ENCODE results near the gene DCUN1D1.

Gene DCUN1D1

DNA sequence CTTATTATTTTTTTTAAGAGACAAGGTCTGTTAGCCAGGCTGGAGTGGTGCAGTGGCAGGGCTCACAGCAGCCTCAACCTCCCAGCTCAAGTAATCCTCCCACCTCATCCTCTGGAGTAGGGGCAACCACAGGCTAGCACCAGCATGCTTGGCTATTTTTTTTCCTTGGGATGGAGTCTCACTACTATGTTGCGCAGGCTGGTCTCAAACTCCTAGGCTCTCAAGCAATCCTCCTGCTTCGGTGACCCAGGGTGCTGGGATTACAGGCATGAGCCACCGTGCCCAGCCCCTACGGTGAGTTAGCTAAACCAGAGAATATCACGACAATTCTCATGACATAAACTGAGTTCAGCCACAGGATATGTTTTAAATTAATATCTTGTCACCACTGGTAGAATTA is 2.0 kb downstream of the DCUN1D1 start:
- in situ Hi-C loops (cut with MboI; ENCODE audit: low pct_unique_long_range_greater_than_20kb, low sequenced_read_pairs): no loop called here
- no peak for DNase-seq

DNA sequence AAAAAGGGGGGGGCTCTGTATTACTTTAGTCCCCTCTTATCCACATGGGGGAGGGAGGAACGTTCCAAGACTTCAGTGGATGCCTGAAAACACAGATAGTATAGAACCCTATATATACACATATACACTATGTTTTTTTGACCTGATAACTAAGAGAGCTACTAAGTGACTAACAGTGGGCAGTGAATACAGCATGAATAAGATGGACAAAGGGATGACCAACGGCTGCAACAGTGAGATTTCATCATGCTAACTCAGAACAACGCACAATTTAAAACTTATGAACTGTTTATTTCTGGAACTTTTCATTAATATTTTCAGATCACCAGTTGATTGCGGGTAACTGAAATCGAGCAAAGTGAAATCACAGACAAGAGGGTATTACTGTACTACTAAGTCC is 7.3 kb downstream of the DCUN1D1 start:
- in situ Hi-C loops (cut with MboI; ENCODE audit: low pct_unique_long_range_greater_than_20kb, low sequenced_read_pairs): no loop called here
- no peak for DNase-seq

DNA sequence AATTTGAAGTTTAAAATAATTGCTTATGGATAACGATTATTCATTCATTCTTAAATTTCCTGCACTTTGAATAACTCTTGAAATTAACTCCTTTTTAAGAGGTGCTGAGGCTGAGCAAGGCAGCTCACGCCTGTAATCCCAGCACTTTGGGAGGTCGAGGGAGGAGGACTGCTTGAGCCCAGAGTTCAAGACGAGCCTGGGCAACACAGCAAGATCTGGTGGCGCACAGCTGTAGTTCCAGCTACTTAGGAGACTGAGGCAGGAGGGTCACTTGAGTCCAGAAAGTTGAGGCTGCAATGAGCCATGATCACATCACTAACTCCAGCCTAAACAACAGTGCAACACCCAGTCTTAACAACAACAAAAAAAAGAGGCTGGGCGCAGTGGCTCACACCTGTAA is 8.0 kb downstream of the DCUN1D1 start:
- in situ Hi-C loops (cut with MboI; ENCODE audit: low pct_unique_long_range_greater_than_20kb, low sequenced_read_pairs): no loop called here
- DNase-seq: no peak

DNA sequence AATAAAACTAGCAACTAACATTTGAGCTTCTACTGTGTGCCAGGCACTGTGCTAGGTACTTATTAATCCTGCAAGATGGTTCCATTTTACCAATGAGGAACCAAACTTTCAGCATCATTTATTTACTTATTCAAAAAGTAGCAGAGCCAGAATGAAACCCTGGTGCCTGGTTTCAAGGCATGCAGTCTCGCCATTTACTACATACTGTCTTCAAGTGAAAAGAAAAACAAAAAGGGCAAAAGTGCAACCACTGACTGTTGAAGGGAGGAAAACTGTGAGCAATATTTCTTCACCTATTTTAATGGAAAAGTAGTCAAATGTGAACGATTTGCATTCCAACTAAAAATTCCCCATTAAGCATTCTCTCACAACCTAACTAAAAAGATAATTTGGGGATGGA is 8.7 kb downstream of the DCUN1D1 start:
- in situ Hi-C loops (cut with MboI; ENCODE audit: low pct_unique_long_range_greater_than_20kb, low sequenced_read_pairs): no loop called here

DNA sequence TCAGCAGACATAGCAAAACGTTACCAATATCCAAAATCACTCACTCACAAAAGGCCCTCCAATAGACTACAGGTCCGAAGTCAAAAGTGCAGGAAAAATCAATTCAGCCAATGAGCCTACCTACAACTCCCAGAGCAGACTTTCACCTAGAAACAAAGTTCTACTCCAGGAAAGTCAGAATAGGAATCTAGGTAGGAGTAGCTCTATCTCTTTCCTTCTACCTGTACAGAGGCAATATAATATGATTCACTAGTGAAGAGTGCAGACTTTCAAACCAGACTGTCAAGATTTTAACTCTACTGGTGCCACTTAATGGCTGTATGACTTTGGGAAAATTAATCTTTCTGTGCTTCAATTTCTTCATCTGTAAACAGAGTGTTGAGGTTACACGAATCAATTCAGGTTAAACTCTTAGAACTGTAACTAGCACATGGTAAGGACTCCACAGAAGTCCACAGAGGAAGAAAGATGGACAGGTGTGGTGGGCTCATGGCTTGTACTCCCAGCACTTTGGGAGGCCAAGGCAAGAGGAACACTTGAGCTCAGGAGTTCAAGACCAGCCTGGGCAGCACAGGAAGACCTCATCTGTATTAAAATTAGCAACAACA is 9.4 kb downstream of the DCUN1D1 start:
- no peak for DNase-seq
- in situ Hi-C loops (cut with MboI; ENCODE audit: low pct_unique_long_range_greater_than_20kb, low sequenced_read_pairs): no loop called here

More for the DNA sequence above, 8.7 kb downstream of the DCUN1D1 start:
- no peak for DNase-seq

DNA sequence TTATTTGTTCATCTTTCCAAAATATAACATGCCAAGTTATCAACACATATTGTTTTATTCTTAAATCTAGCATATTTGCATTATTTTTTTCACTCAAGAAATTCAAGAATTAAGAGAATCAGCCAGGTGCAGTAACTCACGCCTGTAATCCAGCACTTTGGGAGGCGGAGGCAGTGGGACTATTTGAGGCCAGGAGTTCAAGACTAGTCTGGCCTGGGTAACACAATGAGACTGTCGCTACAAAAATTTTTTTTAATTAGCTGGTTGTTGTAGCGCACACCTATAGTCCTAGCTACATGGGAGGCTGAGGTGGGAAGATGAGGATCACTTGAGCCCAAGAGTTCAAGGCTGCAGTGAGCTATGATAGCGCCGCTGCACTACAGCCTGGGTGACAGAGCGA is 10.5 kb downstream of the DCUN1D1 start:
- no peak for DNase-seq
- in situ Hi-C loops (cut with MboI; ENCODE audit: low pct_unique_long_range_greater_than_20kb, low sequenced_read_pairs): no loop called here

DNA sequence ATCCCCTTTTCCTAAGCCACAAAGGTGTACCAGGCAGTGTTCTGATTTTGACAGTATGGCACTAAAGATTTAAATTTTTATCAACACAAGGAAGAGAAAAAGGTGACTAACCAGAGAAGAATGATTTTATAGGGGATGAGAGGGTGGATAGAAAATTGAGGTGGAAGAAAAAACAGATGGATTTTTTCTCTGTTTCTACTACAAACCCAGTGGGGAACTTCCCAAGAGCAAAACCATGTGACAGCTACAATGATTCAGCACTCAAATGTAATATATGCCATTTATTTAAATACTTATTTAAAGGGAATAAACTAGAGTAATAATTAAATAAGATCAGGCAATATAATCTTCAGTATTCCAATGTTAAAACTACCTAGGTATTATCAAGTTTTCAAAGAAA is 11.1 kb downstream of the DCUN1D1 start:
- in situ Hi-C loops (cut with MboI; ENCODE audit: low pct_unique_long_range_greater_than_20kb, low sequenced_read_pairs): no loop called here
- DNase-seq: no peak

DNA sequence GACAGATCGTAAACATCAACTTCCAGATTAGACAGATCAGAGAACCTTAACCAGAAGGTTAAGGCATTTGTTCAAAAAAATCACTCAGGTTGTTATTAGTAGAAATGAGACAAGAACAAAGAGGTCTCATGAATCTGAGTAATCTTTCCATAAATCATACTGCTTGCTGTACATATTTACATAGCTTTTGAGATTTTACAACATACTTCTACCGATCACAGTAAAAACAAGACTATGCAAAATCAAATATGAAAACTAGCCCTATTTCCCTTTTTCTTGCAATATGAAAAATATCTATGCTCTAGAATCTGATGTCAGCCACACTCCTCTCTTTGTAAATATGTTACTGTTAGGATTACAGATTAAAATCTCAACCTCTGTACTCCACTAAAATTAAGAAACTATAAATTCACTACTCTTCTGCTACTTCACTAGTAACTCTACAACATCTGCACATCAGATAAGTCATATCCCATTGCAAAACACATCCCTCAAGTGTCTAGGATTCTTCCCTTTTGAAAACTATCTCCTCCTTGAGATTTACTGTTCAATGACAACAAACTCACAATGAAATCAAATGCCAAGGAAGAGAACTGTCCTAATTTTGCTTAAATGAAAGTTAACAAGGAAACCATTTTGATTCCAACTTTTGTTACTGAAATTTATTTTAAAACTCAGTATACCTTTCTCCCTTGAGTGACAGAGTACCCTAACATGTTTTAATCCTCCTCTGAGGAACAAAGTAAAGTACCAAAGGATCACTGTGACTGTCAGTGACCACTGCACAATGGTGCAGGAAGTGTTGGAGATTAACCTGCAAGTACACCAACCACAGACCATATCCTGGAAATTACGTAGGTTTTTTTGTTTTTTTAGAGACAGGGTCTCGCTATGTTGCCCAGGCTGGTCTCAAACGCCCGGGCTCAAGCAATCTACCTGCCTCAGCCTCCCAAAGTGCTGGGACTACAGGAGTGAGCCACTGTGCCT is 12.8 kb downstream of the DCUN1D1 start:
- in situ Hi-C loops (cut with MboI; ENCODE audit: low pct_unique_long_range_greater_than_20kb, low sequenced_read_pairs): no loop called here
- DNase-seq: peak; percentile 35

DNA sequence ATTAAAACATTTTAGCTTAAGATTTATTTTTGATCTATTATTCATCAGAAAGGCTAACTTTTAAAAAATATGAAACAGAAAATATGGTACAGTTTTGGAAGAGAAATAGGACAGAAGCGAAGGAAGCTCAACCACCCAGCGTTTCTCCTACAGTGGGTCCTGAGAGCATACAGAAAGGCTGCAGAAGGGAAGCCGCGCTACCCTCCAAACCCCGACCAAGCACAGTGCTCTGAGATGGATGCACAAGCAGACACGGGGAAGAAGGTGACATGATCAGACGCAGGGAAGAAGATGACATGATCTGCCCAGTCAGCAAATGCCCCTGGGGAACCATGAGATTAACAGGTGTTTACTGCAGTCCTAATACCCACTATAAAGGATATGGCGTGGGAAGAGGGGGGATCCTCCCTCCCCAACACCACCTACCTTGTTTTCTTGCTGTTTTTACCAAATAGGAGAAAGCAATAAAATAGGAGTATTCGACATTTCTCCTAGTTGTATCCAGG is 14.4 kb downstream of the DCUN1D1 start:
- DNase-seq: no peak
- in situ Hi-C loops (cut with MboI; ENCODE audit: low pct_unique_long_range_greater_than_20kb, low sequenced_read_pairs): no loop called here

DNA sequence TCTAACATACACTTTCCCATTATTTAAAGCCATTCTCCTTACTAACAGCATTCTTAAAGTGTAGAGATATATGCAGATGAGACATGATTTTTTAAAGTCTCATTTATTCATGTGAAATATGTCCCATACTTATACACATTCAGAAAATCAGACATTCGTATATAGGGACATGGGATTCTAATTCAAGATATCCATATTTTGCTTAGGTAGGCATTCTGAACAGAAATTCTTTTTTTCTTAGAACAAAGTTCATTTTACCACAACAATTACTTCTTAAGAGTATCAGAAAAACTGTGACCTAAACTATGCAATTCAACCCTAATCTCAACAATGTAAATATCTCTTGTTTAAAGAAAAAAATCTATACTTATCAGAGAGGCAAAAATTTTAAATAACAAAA is 16.2 kb downstream of the DCUN1D1 start:
- DNase-seq: no peak
- in situ Hi-C loops (cut with MboI; ENCODE audit: low pct_unique_long_range_greater_than_20kb, low sequenced_read_pairs): no loop called here

DNA sequence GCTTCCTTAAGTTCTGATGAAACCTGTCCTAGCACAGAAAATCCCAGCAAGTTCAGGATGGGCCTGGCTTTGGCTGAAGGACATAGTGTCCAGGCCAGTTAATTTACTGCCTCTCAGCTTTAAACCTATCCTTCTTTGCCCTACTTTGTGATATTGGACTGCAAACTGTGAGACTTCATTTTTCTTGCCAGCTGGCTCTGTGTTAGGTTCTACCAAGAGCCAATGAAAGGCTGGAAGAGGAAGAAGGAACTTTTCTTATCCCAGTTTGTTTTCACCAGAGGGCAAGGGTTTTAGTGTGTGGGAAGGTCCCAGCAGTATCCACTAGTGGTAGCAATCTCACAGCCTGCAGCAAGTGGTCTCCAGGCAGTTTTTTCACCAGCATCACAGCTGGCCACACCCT is 18.2 kb downstream of the DCUN1D1 start:
- in situ Hi-C loops (cut with MboI; ENCODE audit: low pct_unique_long_range_greater_than_20kb, low sequenced_read_pairs): no loop called here
- DNase-seq: no peak

DNA sequence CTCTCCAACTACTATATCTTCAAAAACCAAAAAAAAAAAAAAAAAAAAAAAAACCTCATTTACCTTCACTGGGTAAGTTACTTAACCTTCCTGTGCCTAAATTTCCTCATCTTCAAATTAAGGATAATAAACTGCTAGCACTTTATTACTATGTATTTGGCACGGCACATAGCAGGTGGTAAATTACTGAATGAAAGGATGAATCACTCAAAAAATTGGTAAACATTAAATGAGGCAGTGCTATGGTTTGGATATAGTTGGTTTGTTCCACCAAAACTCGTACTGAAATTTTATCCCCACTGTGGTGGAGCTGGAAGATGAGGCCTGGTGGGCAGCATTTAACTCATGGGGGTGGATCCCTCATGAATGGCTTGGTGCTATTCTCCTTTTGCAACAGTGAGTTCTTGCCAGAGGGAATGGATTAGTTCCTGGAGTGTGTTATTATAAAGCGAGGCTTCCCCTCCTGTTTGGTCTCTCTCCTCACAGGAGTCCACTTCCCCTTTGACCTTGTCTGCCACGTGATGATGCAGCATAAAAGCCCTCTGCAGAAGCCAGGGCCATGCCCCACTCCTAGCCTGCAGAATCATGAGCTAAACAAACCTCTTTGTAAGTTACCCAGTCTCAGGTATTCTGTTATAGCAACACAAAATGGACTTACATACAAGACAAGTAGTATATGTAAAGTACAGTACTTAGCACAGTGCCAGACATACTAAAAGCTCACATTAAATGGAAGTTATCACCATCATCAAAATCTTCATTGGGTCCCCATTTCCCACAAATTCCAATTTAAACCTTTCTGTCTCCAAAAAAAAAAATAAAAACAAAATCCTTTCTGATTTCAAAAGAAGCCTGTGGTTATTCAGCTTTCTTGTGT is 20.6 kb downstream of the DCUN1D1 start:
- in situ Hi-C loops (cut with MboI; ENCODE audit: low pct_unique_long_range_greater_than_20kb, low sequenced_read_pairs): no loop called here
- DNase-seq: peak; percentile 50

DNA sequence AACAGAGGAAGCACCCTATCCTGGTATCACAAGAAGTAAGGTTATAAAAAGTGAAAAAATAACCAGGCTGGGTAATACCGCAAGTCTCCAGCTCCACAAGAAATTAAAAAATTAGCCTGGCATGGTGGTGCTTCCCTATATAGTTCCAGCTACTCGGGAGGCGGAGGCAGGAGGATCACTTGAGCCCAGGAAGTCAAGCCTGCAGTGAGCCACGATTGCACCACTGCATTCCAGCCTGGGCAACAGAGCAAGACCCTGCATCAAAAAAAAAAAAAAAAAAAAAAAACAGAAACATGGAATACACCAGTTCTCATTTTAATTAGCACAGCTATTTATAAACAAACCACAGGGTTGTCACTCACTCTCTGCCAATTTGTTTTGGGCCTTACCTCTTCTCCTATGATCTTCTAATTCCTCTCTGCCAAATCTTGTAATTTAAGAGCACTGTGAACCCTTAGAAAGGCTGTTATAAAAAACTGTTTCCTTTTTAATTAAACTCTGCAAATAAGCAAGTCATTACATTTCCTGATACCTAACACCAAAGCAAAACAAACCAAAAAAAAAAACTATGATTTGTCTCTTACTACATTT is 22.6 kb downstream of the DCUN1D1 start:
- in situ Hi-C loops (cut with MboI; ENCODE audit: low pct_unique_long_range_greater_than_20kb, low sequenced_read_pairs): no loop called here
- DNase-seq: no peak

DNA sequence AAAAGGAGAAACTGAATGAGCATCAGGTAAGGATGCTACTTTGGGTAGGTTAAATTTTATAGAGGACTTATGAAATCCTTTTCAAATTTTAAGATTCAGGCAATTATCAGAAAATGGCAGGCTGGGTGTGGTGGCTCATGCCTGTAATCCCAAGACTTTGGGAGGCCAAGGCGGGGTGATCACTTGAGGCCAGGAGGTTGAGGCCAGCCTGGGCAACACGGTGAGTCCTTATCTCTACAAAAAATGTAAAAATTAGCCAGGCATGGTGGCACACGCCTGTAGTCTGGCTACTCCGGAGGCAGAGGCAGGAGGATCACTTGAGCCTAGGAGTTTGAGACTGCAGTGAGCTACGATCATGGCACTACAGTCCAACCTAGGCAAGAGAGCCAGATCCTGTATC is 23.1 kb downstream of the DCUN1D1 start:
- no peak for DNase-seq
- in situ Hi-C loops (cut with MboI; ENCODE audit: low pct_unique_long_range_greater_than_20kb, low sequenced_read_pairs): no loop called here

DNA sequence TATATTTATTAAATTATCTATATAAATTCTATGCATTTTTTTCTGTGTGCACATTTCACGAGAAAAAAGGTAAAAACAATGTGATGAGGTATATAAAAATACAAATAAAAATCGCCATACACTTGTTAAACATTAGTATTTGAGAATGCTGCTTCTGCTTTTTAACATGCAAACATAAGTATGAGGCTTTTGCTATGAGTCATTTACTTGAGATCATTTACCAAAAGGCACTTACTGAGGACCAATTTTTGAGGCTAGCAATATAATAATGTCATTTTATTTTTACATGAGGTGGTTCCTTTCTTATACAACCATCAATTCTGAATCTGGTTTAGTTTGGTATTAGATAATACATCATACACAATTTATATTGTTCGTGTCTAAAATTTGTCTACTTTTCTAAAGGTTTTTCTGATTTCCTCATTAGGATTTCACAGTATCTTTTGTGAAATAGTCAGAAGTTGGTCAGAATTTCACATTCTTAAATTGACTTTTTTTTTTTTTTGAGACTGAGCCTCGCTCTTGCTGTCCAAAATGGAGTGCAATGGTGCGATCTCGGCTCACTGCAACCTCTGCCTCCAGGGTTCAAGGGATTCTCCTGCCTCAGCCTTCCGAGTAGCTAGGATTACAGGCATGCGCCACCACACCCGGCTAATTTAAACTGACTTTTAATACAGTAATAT is 25.6 kb downstream of the DCUN1D1 start:
- in situ Hi-C loops (cut with MboI; ENCODE audit: low pct_unique_long_range_greater_than_20kb, low sequenced_read_pairs): no loop called here
- DNase-seq: no peak

DNA sequence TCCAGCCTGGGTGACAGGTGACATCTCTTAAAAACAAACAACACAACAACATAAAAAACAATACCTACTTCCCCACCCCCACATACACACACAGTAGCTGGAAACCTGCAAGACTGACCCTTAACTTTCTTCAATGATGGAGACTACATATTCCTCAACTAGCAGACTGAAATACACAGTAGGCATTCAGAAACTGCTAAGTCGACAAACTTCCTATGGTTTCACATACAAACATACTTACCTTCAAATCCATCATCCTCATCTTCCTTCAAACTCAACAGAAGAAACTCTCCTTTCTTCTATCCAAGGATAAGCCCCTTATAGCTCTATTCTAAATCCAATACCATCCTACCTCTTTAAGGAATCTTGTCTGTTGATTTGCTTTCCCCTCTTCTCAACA is 30.6 kb downstream of the DCUN1D1 start:
- in situ Hi-C loops (cut with MboI; ENCODE audit: low pct_unique_long_range_greater_than_20kb, low sequenced_read_pairs): no loop called here
- DNase-seq: no peak

DNA sequence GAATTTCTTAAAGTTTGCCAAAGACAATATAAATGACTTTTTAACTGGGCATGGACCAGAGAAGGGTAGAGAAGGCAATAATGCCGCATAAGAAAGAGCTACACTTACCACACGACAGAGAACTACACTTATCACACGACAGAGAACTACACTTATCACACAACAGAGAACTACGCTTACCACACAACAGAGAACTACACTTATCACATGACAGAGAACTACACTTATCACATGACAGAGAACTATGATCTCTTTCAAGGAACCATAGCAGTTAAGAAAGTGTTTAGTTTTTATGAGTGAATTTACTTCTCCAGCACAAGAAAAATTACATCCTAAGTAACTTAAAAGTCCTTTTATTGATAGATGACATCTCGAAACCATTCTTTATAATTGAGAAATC is 32.0 kb downstream of the DCUN1D1 start:
- no peak for DNase-seq

DNA sequence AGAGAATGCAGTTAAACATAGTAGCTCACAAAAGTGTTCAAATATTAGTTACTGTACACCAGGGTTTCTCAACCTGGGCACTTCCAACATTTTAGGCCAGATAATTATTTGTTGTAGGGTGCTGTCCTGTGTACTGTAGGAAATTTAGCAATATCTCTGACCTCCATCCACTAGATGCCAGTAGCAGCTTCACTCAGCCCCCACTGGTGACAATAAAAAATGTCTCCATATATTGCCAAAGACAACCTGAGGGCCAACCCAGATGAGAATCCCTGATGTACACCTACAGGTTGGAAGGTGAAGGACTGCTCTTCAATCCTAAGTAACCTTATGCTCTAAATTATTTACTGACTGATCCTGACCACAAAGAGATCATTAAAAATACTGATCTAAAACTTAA is 32.5 kb downstream of the DCUN1D1 start:
- peak; percentile 14 for DNase-seq

More for the DNA sequence above, 32.0 kb downstream of the DCUN1D1 start:
- in situ Hi-C loops (cut with MboI; ENCODE audit: low pct_unique_long_range_greater_than_20kb, low sequenced_read_pairs): no loop called here

DNA sequence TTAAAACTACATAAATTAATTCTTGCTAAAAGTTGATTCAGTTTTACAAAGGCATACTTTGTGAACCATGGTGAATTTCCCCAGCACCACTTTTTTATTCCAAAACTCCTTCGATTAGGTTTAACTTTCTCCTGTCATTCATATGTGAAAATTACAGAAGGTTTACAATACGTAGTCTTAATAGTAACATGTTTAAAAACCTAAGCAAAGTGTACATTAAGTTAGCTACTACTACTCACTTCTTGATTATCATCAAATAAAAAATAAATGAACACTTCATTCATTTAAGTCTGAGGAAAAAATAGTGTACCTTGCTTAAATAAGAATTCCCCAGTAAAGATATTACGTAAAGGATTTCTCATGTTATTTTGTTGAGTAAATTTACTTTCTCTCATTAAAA is 38.6 kb downstream of the DCUN1D1 start:
- in situ Hi-C loops (cut with MboI; ENCODE audit: low pct_unique_long_range_greater_than_20kb, low sequenced_read_pairs): no loop called here
- DNase-seq: no peak

More for the DNA sequence above, 32.5 kb downstream of the DCUN1D1 start:
- in situ Hi-C loops (cut with MboI; ENCODE audit: low pct_unique_long_range_greater_than_20kb, low sequenced_read_pairs): no loop called here

All from KBM-7 (cell line).